Testis (tissue), 3 donors: ENCODE results near the gene POGLUT2. TPM values are rescaled to one million over a fixed set of nuclear protein-coding genes. Genes with fewer than 3 reads are reported as not detected.
A peak's percentile ranks its signal among the peaks of the same experiment; 100 is the strongest.

Experiments
- DNase-seq: peaks from one replicate; pipeline ENCODE4 v3.0.0-alpha.2; 2019
- H3K27ac ChIP-seq, 2 donors: fragments of 200-600 bp; sonication (generic); one replicate each; pipeline ENCODE4 v1.5.1; 2019
- H3K27me3 ChIP-seq: fragments of 200-600 bp; sonication (generic); one replicate; pipeline ENCODE4 v1.5.1; 2019
- H3K36me3 ChIP-seq: fragments of 200-600 bp; sonication (generic); one replicate; pipeline ENCODE4 v1.5.1; 2017; ENCODE audit warnings: low read depth; ENCODE audit errors: missing control alignments
- H3K4me1 ChIP-seq: fragments of 200-600 bp; sonication (generic); one replicate; pipeline ENCODE4 v1.5.1; 2019
- H3K4me3 ChIP-seq, 2 donors: fragments of 200-600 bp; sonication (generic); one replicate each; pipeline ENCODE4 v1.5.1; 2017 to 2019
- H3K9me3 ChIP-seq: fragments of 200-600 bp; sonication (generic); one replicate; pipeline ENCODE4 v1.5.1; 2017
- POLR2A ChIP-seq: fragments of 450-650 bp; IDR thresholded peaks from one replicate; pipeline ENCODE4 v1.6.1; 2017; ENCODE audit warnings: antibody characterized with exemption, mild to moderate bottlenecking, moderate library complexity
- WGBS, 2 donors: methylation state at CpG; one replicate each; pipeline ENCODE4 v1.1.5; 2018; 5-methylcytosine and 5-hydroxymethylcytosine counted together
- intact Hi-C: fragments of 100-400 bp; cut with DNase I; formaldehyde crosslinking; loops from one replicate; pipeline ENCODE4 v1.15.1; 2023; ENCODE audit warnings: low total_unique reads
- polyA plus RNA-seq: library from polyadenylated mRNA; stranded (reverse); fragments of 350-450 nt; fragmentation: Illumina TruSeq; extraction: RNeasy Lipid Tissue Mini Kit (QIAGEN cat#74804); gene quantifications from one replicate; pipeline ENCODE4 v1.2.3, GENCODE V29; 2014; ENCODE audit warnings: low read depth, low replicate concordance; ENCODE audit not compliant: insufficient read depth
- total RNA-seq, 2 donors: library from RNA; depleted of rRNA; stranded (reverse); fragments of >200 nt; gene quantifications; one replicate each; pipeline ENCODE4 v1.2.3, GENCODE V29; 2016
- TF ChIP-seq, protein P1 (sequence below), 3 experiments: fragments of 450-650 bp in 2 of 3; fragments of 200-600 bp in 1 of 3; sonication (generic) in 1 of 3; IDR thresholded peaks; one replicate each; pipeline ENCODE4 v1.5.1; 2016 to 2019; ENCODE audit warnings: antibody characterized with exemption in 3 of 3, mild to moderate bottlenecking in 2 of 3, moderate library complexity in 1 of 3

POGLUT2 gene
- total and polyA plus RNA-seq, 3 donors from 2014 or later, result 2.5 to 4.1 (median 3.9) TPM

DNA sequence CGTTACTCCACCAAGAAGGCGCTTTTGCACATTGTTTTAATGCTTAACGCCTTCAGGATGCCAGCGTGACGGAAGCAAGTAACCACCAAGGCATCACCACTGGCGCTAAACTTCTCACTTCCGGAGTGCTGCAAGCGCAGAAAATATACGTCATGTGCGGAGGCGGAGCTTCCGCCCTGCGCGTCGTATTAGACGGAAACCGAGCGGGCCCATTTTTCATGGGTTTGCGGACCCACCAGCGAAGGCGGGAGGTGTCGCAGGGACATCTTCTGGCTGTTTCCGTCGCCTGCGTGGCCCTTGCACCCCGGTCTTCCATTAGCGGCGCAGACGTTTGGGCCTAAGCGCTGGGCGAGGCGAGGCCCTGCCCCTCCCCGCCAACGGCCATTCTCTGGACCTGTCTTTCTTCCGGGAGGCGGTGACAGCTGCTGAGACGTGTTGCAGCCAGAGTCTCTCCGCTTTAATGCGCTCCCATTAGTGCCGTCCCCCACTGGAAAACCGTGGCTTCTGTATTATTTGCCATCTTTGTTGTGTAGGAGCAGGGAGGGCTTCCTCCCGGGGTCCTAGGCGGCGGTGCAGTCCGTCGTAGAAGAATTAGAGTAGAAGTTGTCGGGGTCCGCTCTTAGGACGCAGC lies 47.0 kb upstream of the POGLUT2 start, which contains the start of gene ERCC5:
Gene ERCC5 (plus strand): TSS at position 403 of the 631 bp plus-strand sequence. CDS start 235 bp downstream, outside the sequence.
- Histone ChIP-seq H3K4me3 (peak within 1 kb of the TSS; percentile 80 to 92), H3K27me3 (no peaks in the 10 kb centered on the region), H3K27ac (peak within 1 kb of the TSS; percentile 80 to 97), H3K4me1 (peaks cover 3% of the 10 kb centered on the region), H3K36me3 (no peaks in the 10 kb centered on the region), H3K9me3 (no peaks in the 10 kb centered on the region)
- intact Hi-C loops, result loop anchor here (2.0 kb wide), 1 partner anchor 249 kb away; the partner anchor contains the start of gene TPP2
- 0% methylated on average over 20 to 49 of the region's 49 CpGs for WGBS, 2 donors
- TF ChIP-seq POLR2A, result no peak
- TF ChIP-seq, protein P1, sequence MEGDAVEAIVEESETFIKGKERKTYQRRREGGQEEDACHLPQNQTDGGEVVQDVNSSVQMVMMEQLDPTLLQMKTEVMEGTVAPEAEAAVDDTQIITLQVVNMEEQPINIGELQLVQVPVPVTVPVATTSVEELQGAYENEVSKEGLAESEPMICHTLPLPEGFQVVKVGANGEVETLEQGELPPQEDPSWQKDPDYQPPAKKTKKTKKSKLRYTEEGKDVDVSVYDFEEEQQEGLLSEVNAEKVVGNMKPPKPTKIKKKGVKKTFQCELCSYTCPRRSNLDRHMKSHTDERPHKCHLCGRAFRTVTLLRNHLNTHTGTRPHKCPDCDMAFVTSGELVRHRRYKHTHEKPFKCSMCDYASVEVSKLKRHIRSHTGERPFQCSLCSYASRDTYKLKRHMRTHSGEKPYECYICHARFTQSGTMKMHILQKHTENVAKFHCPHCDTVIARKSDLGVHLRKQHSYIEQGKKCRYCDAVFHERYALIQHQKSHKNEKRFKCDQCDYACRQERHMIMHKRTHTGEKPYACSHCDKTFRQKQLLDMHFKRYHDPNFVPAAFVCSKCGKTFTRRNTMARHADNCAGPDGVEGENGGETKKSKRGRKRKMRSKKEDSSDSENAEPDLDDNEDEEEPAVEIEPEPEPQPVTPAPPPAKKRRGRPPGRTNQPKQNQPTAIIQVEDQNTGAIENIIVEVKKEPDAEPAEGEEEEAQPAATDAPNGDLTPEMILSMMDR (IDR thresholded peaks at IDR 0.05), result peak in 1 of 3 experiments; percentile 17
- peak; percentile 93 for DNase-seq

DNA sequence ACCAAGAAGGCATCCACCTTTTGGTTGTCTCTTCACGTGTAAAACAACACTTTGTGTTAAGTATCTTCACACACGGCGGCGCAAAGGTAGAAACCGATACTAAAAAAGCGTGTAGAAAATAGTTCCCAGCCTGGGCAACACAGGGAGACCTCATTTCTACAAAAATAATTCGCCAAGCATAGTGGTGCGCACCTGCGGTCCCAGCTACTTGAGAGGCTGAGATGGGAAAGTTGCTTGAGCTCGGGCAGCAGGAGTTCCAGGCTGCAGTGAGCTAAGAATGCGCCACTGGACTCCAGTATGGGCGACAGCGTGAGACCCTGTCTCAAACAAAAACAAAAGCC lies 46.5 kb upstream of the POGLUT2 start:
- no peak for DNase-seq
- intact Hi-C loops, result no loop called here
- 1 to 2% methylated on average over 13 of the region's 13 CpGs for WGBS, 2 donors
- TF ChIP-seq, protein P1 (IDR thresholded peaks at IDR 0.05), result no peak
- no peak for TF ChIP-seq POLR2A
- Histone ChIP-seq H3K27me3 (no peaks in the 10 kb centered on the region), H3K36me3 (no peaks in the 10 kb centered on the region), H3K27ac (peak overlapping the region; percentile 80 to 97), H3K9me3 (no peaks in the 10 kb centered on the region), H3K4me3 (peak overlapping the region; percentile 80 to 92), H3K4me1 (peaks cover 3% of the 10 kb centered on the region)

DNA sequence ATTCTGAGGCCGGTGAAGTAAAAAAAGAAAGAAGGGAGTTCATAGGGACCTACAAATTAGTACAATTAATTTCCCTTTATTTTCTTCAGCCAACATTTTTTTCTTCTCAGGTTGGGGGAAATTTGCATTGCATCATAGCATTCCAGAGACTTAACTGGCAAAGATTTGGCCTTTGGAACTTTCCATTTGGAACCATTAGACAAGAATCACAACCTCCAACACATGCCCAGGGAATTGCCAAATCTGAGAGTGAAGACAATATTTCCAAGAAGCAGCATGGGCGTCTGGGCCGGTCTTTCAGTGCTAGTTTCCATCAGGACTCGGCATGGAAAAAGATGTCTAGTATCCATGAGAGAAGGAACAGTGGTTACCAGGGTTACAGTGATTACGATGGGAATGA lies 40.7 kb upstream of the POGLUT2 start:
- no peak for DNase-seq
- 89 to 92% methylated on average over 5 of the region's 5 CpGs for WGBS, 2 donors
- no peak for TF ChIP-seq POLR2A
- TF ChIP-seq, protein P1 (IDR thresholded peaks at IDR 0.05), result no peak

DNA sequence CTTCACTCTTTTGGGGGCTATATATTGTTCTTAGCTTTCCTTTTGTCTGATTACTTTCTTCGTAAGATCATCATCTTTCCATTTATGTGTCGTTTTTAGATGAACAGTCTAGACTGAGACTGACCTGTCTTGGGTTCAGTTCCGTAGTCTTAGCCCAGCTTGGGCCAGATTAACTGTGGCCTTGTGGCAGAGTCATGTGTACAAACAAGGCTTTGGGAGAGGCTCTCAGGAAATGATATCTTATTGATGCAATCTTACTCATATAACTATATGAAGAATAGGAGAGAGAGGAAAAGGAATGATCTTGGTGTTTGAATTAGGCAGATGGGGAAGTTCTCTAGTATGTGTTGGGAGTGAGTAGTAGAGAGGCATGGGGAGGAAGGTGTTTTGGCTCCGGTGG lies 40.2 kb upstream of the POGLUT2 start:
- intact Hi-C loops, result no loop called here
- H3K4me3 ChIP-seq, result no peak overlapping the region
- no peak for TF ChIP-seq POLR2A
- TF ChIP-seq, protein P1 (IDR thresholded peaks at IDR 0.05), result no peak
- no peaks in the 10 kb centered on the region for H3K27me3 ChIP-seq
- no peak for DNase-seq
- no peak overlapping the region for H3K27ac ChIP-seq
- H3K36me3 ChIP-seq, result no peaks in the 10 kb centered on the region
- no peaks in the 10 kb centered on the region for H3K4me1 ChIP-seq
- no peaks in the 10 kb centered on the region for H3K9me3 ChIP-seq
- whole genome bisulfite sequencing, 2 donors, result 43 to 47% methylated on average over 4 of the region's 4 CpGs

More for the DNA sequence above, 40.7 kb upstream of the POGLUT2 start:
- no peak overlapping the region for H3K4me3 ChIP-seq
- H3K36me3 ChIP-seq, result no peaks in the 10 kb centered on the region
- H3K27ac ChIP-seq, result no peak overlapping the region
- H3K9me3 ChIP-seq, result no peaks in the 10 kb centered on the region
- no peaks in the 10 kb centered on the region for H3K27me3 ChIP-seq
- H3K4me1 ChIP-seq, result no peaks in the 10 kb centered on the region
- intact Hi-C loops, result no loop called here

- no peak for DNase-seq
- WGBS, 2 donors, result 76 to 79% methylated on average over 1 of the region's 1 CpG
- Histone ChIP-seq H3K36me3 (no peaks in the 10 kb centered on the region), H3K4me1 (no peaks in the 10 kb centered on the region), H3K4me3 (no peak overlapping the region), H3K27me3 (no peaks in the 10 kb centered on the region), H3K27ac (no peak overlapping the region), H3K9me3 (no peaks in the 10 kb centered on the region)
- intact Hi-C loops, result no loop called here
- TF ChIP-seq, protein P1 (IDR thresholded peaks at IDR 0.05), result no peak
- no peak for TF ChIP-seq POLR2A
These were observed 39.5 kb upstream of the POGLUT2 start for GRCh38 chr13:102838273-102838672.
